KMS-11 (cell line): ENCODE data around the gene PLET1.
A peak's percentile ranks its signal among the peaks of the same experiment; 100 is the strongest.

Experiments
- H2AFZ ChIP-seq: fragments of 200-600 bp; sonication (generic); 2 replicates; pipeline ENCODE4 v1.6.1; 2016; ENCODE audit warnings: antibody characterized with exemption, mixed run types, low read depth
- H3K27ac ChIP-seq: fragments of 200-600 bp; sonication (generic); 2 replicates; pipeline ENCODE4 v1.6.1; 2016; ENCODE audit warnings: mild to moderate bottlenecking, mixed run types
- H3K27me3 ChIP-seq: fragments of 200-600 bp; sonication (generic); 2 replicates; pipeline ENCODE4 v1.6.1; 2017; ENCODE audit warnings: mild to moderate bottlenecking, low read depth, mixed run types, moderate library complexity; ENCODE audit not compliant: insufficient read depth
- H3K36me3 ChIP-seq: fragments of 200-600 bp; sonication (generic); 2 replicates; pipeline ENCODE4 v1.6.1; 2017; ENCODE audit warnings: mild to moderate bottlenecking, mixed run types; ENCODE audit not compliant: insufficient read depth
- H3K4me1 ChIP-seq: fragments of 200-600 bp; sonication (generic); 2 replicates; pipeline ENCODE4 v1.6.1; 2016; ENCODE audit warnings: mild to moderate bottlenecking, low read depth, mixed run types; ENCODE audit not compliant: poor library complexity, severe bottlenecking
- H3K4me2 ChIP-seq: fragments of 200-600 bp; sonication (generic); 2 replicates; pipeline ENCODE4 v1.7.0; 2016; ENCODE audit warnings: mild to moderate bottlenecking, mixed run types
- H3K4me3 ChIP-seq: fragments of 200-600 bp; sonication (generic); IDR thresholded peaks from 2 replicates; pipeline ENCODE4 v1.6.1; 2017; ENCODE audit warnings: low read depth, low read length, mixed read lengths; ENCODE audit not compliant: insufficient read depth
- H3K79me2 ChIP-seq: fragments of 200-600 bp; sonication (generic); 2 replicates; pipeline ENCODE4 v1.6.1; 2016; ENCODE audit warnings: low read depth, mixed run types; ENCODE audit not compliant: insufficient read depth
- H3K9ac ChIP-seq: fragments of 200-600 bp; sonication (generic); 2 replicates; pipeline ENCODE4 v1.6.1; 2016; ENCODE audit warnings: mild to moderate bottlenecking, mixed run types
- H4K20me1 ChIP-seq: fragments of 200-600 bp; sonication (generic); 2 replicates; pipeline ENCODE4 v1.6.1; 2016; ENCODE audit warnings: mild to moderate bottlenecking, mixed run types; ENCODE audit not compliant: insufficient read depth
- TF ChIP-seq, protein P1 (sequence below): fragments of 200-600 bp; sonication (generic); conservative IDR thresholded peaks from 2 replicates; pipeline ENCODE4 v1.6.1; 2017; ENCODE audit warnings: low read depth, mild to moderate bottlenecking, antibody characterized with exemption, low read length, moderate library complexity, mixed read lengths

PLET1 gene

DNA sequence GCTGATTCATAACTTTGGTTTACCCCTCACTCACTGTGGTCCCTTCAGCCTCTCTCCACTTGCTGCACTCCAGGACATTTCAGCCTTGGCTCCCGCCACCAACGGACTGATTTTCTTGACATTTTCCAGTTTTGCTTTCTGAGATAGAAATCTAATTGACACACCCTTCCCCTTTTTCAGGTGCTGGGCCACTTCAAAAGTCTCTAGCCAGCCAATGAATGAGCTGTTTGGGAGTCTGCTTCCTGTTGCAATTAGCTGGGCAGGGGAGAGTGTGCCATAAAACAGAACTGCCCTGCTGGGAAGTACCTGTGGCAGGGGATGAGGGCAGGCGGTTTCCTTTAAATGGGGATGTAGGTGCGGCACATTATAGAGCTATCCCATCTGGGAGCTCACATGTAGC, 21.1 kb upstream of the PLET1 start:
- Histone ChIP-seq H3K4me3 (no peak overlapping the region), H3K9ac (no peak overlapping the region), H3K27me3 (no peaks in the 10 kb centered on the region), H3K27ac (no peak overlapping the region), H4K20me1 (no peaks in the 10 kb centered on the region), H3K79me2 (no peaks in the 10 kb centered on the region), H3K36me3 (no peaks in the 10 kb centered on the region), H2AFZ (no peak overlapping the region), H3K4me1 (no peaks in the 10 kb centered on the region), H3K4me2 (no peak overlapping the region)
- TF ChIP-seq, protein P1, sequence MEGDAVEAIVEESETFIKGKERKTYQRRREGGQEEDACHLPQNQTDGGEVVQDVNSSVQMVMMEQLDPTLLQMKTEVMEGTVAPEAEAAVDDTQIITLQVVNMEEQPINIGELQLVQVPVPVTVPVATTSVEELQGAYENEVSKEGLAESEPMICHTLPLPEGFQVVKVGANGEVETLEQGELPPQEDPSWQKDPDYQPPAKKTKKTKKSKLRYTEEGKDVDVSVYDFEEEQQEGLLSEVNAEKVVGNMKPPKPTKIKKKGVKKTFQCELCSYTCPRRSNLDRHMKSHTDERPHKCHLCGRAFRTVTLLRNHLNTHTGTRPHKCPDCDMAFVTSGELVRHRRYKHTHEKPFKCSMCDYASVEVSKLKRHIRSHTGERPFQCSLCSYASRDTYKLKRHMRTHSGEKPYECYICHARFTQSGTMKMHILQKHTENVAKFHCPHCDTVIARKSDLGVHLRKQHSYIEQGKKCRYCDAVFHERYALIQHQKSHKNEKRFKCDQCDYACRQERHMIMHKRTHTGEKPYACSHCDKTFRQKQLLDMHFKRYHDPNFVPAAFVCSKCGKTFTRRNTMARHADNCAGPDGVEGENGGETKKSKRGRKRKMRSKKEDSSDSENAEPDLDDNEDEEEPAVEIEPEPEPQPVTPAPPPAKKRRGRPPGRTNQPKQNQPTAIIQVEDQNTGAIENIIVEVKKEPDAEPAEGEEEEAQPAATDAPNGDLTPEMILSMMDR = no peak

DNA sequence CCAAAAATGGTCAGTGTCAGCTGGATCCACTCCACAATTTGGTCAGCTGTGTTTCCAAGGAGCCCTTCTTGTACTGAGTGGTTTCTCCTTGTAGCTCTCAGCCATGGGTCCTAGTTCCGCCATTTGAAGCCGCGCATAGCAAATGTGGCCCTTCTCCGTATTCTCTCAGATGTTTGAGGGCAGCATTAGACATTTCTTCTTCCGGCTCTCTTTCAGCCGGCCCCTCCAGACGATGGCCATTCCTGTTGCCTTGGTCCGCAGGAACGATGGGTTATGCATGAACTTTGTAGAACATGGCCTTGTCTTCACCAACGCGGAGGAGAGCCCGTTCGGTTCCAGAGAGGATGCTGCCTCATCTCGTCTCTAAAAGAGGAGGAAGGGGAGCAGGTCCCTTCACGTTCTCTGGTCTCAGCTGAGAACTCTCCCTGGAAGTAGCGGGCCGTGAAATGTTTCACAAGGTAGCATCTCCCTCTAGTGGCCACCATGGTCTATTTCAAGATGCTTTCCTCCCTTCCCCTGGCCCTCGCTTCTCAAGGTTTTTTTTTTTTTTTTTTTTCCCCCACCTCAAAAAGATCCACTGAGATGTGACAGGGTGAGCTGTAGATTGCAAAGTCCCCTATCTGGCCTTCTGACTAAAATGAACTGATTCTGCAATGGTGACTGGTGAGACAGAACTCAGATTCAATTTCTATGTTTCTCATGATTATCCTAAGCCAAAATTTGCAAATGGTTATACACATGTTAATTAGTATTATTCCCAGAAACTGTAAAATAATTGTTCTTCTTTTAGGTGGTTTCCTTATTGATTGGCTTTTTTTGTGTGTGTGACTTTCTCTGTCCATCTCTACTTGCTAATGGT, 19.8 kb upstream of the PLET1 start:
- Histone ChIP-seq H2AFZ (peak overlapping the region; percentile 84), H3K4me2 (peak overlapping the region; percentile 62), H3K4me3 (no peak overlapping the region), H3K36me3 (no peaks in the 10 kb centered on the region), H3K27me3 (no peaks in the 10 kb centered on the region), H3K79me2 (no peaks in the 10 kb centered on the region), H3K9ac (no peak overlapping the region), H4K20me1 (no peaks in the 10 kb centered on the region), H3K4me1 (no peaks in the 10 kb centered on the region), H3K27ac (no peak overlapping the region)
- TF ChIP-seq, protein P1 = peak; percentile 61

DNA sequence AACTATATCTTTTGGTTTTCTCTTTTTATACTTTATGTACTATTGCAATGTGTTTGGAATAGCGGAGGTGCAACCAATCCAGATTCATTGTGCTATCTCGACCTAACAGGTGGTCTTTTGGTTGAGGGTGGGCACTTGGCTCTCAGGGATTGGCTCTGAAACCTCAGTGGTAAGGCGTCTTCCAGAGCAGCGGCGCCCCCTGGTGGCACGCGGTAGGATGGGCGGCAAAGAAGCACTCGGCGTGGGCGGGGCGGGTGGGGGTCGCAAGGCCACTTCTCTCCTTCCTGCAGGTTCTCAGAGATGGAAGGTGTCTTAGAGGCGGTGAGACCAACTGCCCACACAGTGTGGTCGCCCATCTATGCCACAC, 19.2 kb upstream of the PLET1 start:
- Histone ChIP-seq H3K27me3 (no peaks in the 10 kb centered on the region), H3K4me1 (no peaks in the 10 kb centered on the region), H3K79me2 (no peaks in the 10 kb centered on the region), H3K36me3 (no peaks in the 10 kb centered on the region), H3K27ac (no peak overlapping the region), H2AFZ (peak overlapping the region; percentile 84), H3K9ac (no peak overlapping the region), H3K4me3 (no peak overlapping the region), H3K4me2 (peak overlapping the region; percentile 62; the same call in 1 of the 2 replicates), H4K20me1 (no peaks in the 10 kb centered on the region)
- TF ChIP-seq, protein P1 = 0 out of 2 replicates have a peak, but pooled peaks have one; percentile 8

DNA sequence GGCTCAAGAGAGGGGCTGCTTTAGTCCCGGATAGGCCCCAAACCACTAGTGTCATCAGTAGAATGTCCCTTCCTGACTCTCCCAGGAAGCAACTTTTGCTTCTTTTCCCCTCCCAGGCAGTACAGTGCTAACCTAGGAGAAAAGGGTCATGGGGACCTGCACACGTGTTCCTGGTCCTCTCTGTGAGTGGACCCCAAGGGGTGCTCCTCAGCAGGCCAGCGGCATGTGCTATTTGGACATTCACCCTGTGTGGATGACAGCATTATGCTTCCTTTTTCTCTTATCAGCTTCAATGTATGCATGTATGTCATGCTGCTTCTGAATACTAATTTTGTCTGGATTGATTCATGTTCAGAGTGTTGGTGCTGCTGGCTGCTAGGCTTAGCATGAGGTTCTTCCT, 18.1 kb upstream of the PLET1 start:
- Histone ChIP-seq H3K36me3 (no peaks in the 10 kb centered on the region), H3K27ac (no peak overlapping the region), H4K20me1 (no peaks in the 10 kb centered on the region), H3K9ac (no peak overlapping the region), H3K27me3 (no peaks in the 10 kb centered on the region), H3K4me3 (no peak overlapping the region), H3K4me2 (no peak overlapping the region), H3K4me1 (no peaks in the 10 kb centered on the region), H2AFZ (no peak overlapping the region), H3K79me2 (no peaks in the 10 kb centered on the region)
- TF ChIP-seq, protein P1 = no peak
